HG03558 (cell line): Measurements from ENCODE around the gene PEPD.
"Not testable (repeated sequence)": the region's sequence is repeated elsewhere in the genome, so short reads cannot be mapped to it uniquely, and the experiment has no call there.

Experiments used
- ATAC-seq: cut with Tn5 transposase; IDR thresholded peaks from one replicate; pipeline ENCODE4 v1.9.1; 2021; ENCODE audit warnings: moderate number of reproducible peaks; ENCODE audit not compliant: unreplicated experiment; ENCODE audit errors: extremely low read depth

PEPD gene

GRCh38 chr19:33481863-33482262 is 39.7 kb downstream of the PEPD start:
- no peak for ATAC-seq

- ATAC-seq, result not testable (repeated sequence)
Observed at GRCh38 chr19:33479570-33479969, 42.0 kb downstream of the PEPD start.

GRCh38 chr19:33477781-33478180 is 43.8 kb downstream of the PEPD start:
- ATAC-seq, result no peak

GRCh38 chr19:33476151-33476707 is 45.4 kb downstream of the PEPD start:
- ATAC-seq, result no peak

GRCh38 chr19:33473653-33474305 is 47.8 kb downstream of the PEPD start:
- no peak for ATAC-seq

GRCh38 chr19:33472691-33473652 is 48.6 kb downstream of the PEPD start:
- ATAC-seq, result no peak

GRCh38 chr19:33472226-33472625 is 49.4 kb downstream of the PEPD start:
- ATAC-seq, result no peak

DNA sequence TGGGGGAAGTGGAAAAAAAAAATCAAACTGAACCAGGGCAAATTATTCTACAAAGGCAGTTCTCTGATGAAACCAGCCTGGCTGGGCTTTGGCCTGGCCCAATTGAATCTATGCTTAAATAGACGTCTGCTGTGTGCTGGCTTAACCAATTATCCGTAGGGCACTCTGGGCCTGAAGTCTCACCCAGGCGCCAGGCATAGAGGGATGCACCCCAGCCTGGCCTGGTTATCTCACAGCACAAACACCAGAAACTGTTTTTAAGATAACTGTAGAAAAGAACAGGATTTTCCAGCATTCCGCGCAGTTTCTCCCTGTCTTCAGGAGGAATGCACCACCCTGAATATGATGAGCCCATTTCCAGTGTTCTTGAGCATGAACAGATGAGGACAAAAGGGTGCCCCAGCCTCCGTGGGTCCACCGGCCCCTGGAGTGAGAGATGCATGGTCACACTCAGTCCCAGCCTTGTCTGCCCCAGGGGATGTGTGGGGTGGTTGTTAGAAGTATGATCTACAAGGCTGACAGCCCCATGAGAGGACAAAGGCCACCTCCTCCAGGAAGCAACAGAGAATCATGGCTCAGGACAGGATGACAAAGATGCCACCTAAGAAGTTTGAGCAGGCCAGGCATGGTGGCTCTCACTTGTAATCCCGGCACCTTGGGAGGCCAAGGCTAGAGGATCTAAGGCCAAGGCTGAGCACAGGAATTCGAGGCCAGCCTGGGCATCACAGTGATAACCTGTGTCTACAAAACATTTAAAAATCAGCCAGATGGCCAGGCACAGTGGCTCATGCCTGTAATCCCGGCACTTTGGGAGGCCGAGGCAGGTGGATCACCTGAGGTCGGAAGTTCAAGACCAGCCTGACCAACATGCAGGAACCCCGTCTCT is 50.2 kb downstream of the PEPD start:
- ATAC-seq, result no peak

DNA sequence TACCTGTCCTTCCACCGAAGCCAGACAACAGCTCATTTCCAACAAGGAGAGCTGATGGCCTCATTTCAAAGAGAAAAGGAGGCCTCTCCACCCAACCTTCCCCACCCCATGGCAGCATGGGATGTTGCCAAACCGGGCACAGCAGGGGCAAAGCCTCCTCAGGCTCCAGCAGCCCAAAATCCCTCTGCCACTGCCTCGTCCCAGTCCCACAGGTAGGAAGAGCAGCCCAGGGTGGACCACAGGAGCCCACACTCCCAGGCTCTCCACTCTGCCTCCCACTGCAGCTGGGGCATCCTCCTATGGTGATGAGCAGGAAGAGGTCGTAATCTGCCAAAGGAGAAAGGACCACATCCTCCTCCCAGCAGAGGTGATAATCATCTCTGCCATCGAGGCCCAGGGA is 50.9 kb downstream of the PEPD start:
- no peak for ATAC-seq

- no peak for ATAC-seq
Observed at GRCh38 chr19:33470040-33470330, 51.6 kb downstream of the PEPD start.

GRCh38 chr19:33469171-33470039 is 52.2 kb downstream of the PEPD start:
- no peak for ATAC-seq

- ATAC-seq, result no peak
Observed at GRCh38 chr19:33468361-33469170, 53.0 kb downstream of the PEPD start.

DNA sequence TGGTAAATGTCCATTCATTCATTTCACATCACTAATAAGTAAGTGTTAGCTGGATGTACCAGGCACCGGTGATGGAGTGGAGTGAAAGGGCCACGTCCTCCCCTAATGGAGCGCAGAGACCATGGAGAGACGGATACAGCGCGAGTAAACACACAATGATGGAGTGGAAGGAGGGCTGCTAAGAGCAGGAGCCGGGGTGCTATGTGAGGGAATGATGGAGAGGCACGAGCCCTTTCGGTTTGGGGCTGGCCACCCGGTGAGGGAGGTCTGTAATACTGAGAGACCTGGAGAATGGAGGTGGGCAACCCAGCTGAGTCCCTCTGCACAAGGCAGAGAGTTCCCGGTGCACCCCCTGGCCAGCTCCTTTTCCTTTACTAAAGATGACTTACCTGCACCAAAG is 53.7 kb downstream of the PEPD start:
- ATAC-seq, result no peak

GRCh38 chr19:33465834-33466233 is 55.8 kb downstream of the PEPD start:
- no peak for ATAC-seq

- ATAC-seq, result no peak
Observed at GRCh38 chr19:33465371-33465770, 56.2 kb downstream of the PEPD start.

GRCh38 chr19:33464733-33465115 is 56.9 kb downstream of the PEPD start:
- no peak for ATAC-seq

DNA sequence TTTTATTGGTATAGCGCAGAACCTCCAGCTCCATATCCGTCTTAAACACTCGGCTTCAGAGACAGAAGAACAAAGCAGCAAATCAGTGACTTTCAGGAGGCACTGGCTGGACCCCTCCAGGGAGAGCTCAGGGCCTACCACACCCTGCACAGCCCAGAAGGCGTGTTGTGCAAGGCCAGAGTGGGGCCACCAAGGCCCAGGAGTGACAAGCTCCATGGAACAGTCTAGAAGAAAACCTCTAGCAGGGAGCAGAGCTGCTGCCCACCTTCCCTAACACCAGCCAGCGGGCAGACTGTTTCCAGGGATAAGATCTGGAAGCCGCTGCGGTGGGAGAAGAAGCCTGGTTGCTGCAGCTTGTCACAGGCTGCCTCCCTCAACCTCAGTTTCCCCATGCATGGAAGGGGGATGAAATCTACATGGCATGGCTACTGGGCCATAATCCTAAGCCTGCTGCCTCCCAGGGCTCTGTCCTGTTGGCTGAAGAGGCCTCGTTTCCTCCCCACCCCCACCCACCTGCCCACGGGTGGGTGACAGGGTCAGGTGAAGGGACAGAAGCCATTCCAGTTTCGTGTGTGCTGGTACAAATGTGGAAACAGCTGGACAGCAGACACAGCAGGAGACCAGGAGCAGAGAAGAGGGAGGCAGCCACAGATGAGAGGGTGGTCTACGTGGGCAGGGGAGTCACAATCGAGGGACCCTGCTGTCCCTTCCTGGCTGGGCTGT is 57.4 kb downstream of the PEPD start:
- no peak for ATAC-seq

- ATAC-seq, result no peak
Observed at GRCh38 chr19:33463199-33463598, 58.4 kb downstream of the PEPD start.
